Measurements from ENCODE around the gene BRME1. TPM values are rescaled to one million over a fixed set of nuclear protein-coding genes. Genes with fewer than 3 reads are reported as not detected.

Gene BRME1
- total RNA-seq, 2 donors from 2014 or later = 1.2 to 2.0 TPM

DNA sequence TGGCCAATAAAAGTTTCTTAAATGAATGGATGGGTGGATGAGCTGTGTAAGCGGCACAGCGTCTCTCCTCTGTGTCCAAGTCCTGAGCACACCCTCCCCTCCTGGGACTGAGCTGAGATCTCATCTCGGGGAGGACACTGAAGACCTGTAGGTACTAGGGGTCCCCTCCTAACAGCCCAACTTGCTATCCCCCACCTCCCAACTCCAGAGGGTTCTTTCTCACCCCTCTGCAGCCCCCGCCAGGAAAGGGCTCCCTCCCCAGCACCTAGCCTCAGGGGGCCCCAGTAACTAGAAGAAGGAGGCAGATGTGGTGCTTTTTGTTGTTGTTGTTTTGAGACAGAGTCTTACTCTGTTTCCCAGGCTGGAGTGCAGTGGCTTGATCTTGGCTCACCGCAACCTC lies 30.1 kb downstream of the BRME1 start:
- no peak for DNase-seq (ENCODE audit: low spot score)
- intact Hi-C loops (cut with DNase I) = no loop called here

DNA sequence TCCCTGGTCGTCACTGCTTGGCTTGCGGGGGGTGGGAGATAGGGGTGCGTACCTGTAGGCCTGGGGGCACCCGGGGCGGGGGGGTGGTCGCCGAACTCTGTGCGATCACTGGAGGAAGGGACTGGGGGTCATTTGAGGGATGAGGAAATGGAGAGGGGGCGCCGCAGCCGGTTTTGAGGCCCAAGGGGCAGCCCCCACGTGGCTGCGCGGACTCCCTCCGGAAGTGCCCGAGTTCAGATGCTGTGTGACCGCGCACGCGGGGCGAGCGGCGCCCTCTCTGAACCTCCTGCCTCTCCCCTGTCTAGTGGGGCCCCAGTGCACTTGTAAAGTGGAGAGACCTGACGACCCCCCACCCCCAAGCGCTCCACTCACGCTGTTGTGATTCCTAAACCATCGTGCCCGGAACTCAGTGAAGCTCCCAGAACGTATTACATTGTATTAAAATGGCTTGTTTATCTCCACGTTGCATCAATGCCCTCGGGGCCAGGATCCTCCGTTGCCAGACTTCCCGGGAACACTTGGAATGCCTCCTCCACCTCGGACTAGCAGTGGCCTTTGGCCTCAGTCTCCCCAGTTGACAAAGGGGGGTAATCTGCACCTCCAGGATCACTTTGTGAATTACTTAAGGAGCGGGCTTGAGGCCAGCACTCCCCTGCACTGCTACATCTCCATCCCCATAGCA lies 31.9 kb downstream of the BRME1 start:
- intact Hi-C loops (cut with DNase I) = no loop called here
- DNase-seq (ENCODE audit: low spot score) = no peak

DNA sequence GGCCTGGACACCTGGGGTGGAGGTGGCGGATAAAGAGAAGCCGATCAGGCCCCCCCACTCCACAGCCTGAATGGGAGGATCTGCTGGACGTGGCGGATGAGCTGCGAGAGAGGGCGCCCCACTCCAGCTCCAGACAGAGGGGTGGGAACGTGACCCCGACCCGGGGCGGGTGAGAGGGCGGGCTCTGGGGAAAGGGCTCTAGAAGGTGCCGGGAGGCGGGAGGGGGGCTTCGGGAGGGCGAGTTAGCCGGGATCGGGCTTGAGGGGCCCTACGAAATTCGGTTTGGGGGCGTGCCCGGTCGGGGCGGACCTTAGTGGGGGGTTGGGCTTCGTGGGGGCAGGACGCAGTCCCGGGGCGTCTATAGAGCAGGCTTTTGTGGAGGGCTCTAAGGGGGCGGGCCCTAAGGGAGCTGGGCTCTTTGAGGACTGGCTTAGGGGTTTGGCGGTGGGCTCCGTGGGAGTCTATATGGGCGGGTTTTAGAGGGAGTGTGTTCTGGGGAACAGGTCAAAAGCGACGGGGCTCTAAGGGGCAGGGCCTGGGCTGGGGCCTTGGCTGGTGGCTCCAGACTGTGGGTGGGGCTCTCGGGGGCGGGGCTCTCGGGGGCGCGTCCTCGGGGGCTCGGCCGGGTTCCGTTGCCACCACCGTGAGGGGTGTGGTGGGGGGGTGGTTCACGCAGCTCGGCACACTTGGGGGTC lies 33.1 kb downstream of the BRME1 start:
- intact Hi-C loops (cut with DNase I) = no loop called here
- no peak for DNase-seq (ENCODE audit: low spot score)

DNA sequence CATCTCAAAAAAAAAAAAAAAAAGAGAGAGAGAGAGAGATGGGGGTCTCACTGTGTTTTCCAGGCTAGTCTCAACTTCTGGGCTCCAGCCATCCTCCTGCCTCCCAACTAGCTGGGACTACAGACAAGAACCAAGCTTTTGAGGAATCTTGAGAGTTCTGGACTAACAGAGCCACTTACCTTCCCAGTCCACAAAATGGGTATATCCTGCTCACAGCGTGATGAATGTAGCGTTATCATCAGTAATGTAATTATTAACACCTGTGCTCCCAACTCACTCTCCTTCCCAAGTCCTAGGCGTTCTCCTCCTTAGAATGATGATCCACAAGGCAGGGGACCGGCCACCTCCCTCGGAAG lies 33.6 kb downstream of the BRME1 start:
- DNase-seq (ENCODE audit: low spot score) = no peak
- intact Hi-C loops (cut with DNase I) = no loop called here

DNA sequence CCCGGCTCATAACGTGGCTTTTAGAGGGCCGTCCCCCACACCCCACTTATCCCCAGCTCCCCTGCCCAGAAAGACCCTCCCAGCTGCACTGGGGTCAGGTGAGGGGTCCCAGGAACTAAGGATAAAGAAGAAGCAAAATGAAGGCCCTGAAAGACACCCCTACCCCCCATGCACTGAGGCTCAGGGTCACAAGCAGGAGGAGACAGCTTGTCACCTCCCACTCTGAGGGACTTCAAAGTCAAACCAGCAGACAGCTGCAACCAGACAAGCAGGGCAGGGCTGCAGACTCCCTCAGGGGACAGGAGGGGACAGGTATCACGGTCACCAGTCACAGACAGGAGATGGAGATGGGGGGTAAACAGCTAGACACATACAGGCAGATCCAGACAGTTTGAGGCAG lies 35.0 kb downstream of the BRME1 start:
- DNase-seq (ENCODE audit: low spot score) = no peak
- intact Hi-C loops (cut with DNase I) = no loop called here

DNA sequence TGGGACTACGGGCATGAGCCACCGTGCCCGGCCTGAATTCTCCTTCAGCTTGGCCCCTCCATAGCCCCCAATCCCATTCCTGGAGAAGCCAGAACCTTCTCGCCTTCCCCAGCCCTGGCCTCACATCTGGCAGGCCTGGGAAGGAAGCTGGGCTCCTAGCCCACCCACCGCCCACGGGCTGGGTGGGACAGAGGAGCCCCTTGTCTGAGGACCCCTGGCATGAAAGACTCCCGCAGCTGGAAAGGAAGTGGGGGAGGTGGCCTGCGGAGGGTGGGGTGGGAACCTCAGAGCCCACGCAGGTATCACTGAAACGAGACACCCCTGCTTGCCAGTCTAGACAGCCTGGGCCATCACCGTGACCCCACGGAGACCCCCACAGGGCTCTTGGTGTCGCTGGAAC lies 36.6 kb downstream of the BRME1 start:
- intact Hi-C loops (cut with DNase I) = no loop called here
- no peak for DNase-seq (ENCODE audit: low spot score)

DNA sequence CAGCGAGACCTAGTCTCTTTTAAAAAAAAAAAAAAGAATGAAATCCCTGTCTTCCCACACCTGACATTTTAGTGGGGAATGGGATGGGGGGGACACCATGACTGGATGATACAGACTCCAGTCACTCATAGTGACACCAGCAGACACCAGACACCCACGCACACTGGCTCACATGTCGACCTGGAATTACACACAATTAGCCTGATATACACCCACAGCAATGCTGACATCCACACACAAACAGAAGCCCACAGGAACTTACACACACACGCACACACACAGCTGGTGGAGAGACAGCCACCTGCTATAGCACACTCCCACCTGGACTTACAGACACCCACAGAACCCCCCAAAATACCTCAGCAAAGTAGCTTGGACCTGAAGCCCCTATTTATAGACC lies 37.3 kb downstream of the BRME1 start:
- no peak for DNase-seq (ENCODE audit: low spot score)
- intact Hi-C loops (cut with DNase I) = no loop called here

DNA sequence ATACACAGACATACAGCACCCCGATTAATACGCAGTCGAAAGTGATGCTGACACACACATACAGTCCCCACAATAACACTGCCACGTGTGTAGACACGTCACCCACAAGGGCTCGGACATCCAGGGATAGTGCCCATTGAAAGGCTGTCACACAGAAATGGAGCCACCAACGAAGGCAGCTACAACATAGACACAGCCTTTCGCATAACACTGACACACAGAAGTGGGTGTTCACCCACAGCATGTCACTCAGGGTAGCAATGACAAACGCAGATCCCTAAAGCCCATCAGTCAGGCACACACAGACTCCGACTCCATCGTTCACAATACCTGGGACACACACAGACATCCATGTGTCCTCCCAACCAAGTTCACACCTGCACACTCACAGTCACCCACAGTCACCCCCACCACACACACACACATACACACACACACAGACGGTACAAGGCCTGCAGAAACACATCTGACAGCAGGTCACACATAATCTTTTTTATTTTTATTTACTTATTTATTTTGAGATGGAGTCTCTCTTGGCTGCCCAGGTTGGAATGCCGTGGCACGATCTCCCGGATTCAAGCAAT lies 39.4 kb downstream of the BRME1 start:
- no peak for DNase-seq (ENCODE audit: low spot score)
- intact Hi-C loops (cut with DNase I) = no loop called here

DNA sequence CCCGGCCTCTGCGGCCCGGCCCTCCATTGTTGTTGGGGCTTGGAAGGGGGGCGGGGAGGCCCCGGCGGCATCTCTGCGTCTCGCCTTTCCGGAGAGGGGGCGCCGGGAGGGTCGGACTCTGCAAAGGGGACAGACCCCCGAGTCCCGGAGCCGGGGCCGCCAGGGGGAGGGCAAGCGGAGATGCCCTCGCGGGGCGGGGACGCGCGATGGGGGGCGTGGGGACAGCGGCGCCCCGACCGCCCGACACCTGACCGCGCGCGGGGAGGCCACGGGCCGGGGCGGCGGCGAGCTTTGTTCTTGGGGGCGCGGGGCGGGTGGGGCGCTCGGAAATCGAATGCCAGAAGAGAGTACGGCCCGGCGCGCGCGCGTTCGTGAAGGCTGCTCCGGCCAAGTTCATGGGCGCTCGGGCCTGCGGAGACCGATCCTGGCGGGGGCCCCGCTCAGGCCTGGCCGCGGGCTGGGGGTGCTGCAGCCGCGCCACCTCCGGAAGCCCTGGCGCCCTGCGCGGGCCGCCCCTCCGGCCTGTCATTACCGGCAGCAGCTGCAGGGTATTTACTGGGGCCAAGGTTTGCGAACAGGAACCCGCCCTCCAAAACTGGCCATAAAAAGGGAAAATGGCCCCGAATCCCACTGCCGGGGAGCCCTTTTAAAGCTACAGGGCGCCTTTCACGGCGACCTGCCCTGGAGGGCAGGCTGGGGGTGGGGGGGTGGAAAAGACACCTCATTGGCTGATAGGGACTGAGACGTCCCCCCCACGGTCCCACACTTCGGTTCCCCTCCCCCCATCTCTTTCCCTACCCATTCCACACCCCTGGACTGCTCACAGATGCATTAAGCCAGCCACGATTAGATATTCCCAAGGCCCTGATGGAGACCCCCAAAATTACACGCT lies 40.1 kb downstream of the BRME1 start:
- no peak for DNase-seq (ENCODE audit: low spot score)
- intact Hi-C loops (cut with DNase I) = no loop called here

DNA sequence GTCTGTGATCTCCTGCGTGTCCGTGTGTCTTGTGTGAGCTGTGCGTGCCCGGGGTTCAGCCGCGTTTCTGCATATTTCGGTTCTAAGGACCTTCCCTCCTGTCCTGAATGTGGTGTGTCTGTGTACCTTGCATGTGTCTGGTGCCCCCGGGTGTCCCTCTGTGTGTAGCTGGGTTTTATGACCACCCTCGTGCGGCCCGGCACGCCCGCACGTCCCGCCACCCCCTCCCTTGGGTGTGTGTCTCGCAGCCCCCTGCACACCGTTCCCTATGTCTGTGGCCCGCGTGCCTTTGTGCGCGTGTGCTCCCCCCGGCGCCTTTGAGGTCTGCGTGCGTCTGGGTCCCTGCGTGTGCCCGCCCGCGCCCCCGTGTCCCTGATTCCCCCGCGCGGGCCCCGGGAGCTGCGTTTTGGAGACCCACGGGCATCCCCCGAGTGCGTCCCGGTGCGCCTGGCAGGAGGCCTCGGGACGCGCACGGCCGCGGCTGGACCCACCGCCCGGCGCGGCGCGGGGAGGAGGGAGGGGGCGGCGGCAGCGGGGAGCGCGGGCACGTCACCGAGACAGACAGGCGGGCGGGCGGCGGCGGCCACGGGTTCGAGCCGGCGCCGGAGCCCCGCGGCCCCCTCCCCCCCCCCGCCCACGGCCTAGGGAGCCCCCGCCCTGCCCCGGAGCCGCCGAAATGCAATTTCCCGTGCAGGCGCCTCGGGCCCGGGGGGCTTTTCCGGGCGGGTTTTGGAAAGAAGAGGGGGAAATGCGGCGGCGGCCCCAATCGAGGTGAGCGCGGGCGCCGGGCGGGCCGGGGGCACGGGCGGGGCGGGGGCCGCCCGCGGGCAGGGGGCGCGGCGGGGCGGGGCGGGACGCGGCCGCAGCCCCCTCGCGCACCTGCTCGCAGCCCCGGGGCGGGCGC lies 41.0 kb downstream of the BRME1 start:
- DNase-seq (ENCODE audit: low spot score) = no peak
- intact Hi-C loops (cut with DNase I) = loop anchor here (5.0 kb wide), 2 partner anchors 83 to 268 kb away; no protein-coding TSS in a partner anchor

DNA sequence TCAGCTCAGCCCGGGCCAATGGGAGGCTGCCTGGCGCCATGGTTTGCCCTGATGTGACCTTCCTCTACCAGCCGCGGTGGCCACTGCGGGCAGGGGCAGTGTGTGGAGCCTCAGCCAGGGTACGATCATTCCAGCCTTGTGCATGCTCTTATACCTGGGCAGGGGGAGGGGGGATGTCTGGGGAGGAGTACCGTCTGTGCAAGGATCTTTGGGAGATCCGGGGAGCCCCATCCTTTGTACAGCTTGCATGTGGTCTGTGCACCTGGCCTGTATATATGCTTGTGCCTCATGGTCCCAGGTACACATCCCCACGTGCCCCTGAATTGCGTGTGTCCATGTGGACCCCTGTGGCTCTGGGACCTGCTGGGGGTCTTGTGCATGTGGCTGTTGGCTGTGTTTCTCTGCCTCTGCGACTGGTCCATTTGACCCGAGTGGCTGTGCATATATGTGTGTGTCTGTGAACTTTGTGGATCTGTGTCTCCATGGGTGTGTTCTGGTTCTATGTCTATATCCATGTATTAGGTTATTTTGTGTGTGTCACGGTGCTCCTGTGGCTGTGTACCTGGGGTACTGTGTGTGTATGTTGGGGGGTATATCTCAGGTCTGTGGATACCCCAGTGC lies 41.8 kb downstream of the BRME1 start:
- DNase-seq (ENCODE audit: low spot score) = no peak
- intact Hi-C loops (cut with DNase I) = loop anchor here (5.0 kb wide), 2 partner anchors 82 to 267 kb away; no protein-coding TSS in a partner anchor

DNA sequence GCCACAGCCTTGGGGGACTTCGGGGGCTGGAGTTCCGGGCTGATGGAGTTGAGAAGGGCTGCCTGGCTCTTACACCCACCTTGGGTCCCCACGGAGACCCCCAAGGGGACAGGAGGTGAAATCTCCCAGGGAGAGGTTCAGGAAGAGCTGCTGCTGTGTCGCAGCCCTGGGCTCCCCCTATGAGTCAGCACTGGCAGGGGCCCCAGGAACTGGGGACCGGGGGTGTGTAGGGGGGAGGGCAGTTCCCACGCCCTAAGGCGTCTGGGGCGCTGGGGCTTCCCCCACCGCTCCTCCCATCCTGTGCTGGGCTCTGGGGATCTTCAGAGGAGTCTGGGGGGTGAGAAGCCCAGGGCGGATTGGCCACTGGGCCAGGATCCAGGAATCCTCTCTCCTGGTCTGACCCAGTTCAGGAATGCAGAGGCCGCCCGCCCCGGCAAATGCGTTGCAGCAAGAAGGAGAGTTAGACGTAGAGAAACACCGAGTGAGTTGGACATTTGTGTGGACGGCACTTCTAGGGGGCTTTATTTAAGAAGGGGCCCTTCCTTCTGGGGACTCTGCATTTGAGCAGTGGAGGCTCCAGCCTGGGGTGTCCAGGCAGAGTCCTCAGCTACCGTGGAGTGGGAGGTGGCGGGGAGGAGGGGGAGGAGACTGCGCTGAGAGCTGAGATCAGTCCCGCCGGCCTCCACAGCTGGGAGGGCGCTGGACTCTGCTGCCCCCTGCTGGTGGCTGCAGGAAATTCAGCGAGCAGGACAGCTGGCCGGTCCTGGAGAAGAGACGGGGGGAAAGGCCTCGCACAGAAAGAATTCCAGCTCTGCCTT lies 44.0 kb downstream of the BRME1 start:
- intact Hi-C loops (cut with DNase I) = loop anchor here (5.0 kb wide), 2 partner anchors 80 to 265 kb away; no protein-coding TSS in a partner anchor

DNA sequence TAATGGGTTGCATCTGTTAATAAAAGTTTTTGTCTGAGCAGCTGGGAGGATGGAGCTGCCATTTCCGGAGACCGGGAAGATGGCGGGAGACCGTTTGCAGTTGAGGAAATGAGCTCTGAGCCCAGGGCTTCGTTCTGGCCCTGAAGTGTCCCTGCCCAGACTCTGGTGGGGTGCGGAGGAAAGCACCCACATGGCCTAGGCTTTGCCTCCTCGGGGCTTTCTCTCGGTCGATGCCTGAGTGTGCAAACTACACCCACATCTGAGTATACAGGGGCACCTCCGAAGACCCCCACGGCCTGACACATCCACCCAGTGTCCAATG lies 44.6 kb downstream of the BRME1 start:
- no peak for DNase-seq (ENCODE audit: low spot score)
- intact Hi-C loops (cut with DNase I) = loop anchor here (5.0 kb wide), 2 partner anchors 79 to 264 kb away; no protein-coding TSS in a partner anchor

More for the DNA sequence above, 44.0 kb downstream of the BRME1 start:
- peak; percentile 98 for DNase-seq (ENCODE audit: low spot score)

DNA sequence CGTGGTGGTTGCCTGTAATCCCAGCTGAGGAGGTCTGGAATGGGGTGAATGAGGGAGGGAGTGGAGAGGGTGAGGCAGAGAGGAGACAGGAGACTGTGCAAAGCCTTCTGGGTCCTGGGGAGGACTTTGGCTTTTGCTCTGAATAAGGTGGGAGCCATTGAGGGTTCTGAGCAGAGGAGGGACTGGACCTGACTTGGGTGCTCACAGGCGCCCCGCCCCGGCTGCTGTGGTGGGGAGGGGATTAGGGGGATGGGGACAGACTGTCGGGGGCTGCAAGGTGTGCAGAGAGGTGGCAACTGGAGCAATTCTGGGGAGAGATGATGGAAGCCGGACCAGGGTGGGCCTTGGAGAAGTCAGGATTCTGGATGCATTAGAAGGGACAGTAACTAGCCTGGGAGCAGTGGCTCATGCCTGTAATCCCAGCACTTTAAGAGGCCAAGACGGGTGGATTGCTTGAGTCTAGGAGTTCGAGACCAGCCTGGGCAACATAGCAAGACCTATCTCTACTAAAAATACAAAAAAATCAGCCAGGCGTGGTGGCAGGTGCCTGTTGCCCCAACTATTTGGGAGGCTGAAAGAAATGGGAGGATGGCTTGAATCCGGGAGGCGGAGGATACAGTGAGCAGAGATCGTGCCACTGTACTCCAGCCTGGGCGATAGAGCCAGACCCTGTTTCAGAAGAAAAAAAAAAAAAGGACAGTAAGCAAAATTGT lies 45.1 kb downstream of the BRME1 start:
- no peak for DNase-seq (ENCODE audit: low spot score)
- intact Hi-C loops (cut with DNase I) = loop anchor here (5.0 kb wide), 2 partner anchors 79 to 264 kb away; no protein-coding TSS in a partner anchor

DNA sequence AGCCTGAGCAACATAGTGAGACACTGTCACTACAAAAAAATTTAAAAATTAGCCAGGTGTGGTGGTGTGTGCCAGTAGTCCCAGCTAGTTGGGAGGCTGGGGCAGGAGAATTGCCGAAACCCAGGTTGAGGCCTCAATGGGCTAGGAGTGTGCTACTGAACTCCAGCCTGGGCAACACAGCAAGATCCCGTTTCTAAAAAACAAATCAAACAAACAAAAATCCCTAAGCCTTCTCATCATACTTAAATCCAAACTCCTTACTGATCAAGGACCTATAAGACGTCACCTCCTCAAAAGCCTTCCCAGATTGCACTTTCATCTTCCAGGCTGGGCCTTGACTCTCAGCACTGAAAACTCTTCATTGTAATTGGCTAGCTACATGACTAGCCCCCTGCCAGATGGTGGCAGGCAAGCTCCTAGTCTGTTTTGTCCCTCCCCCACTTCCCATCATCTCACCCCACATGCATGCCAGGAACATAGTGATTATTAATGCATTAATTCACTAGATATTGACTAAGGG lies 46.5 kb downstream of the BRME1 start:
- intact Hi-C loops (cut with DNase I) = no loop called here
- DNase-seq (ENCODE audit: low spot score) = no peak

DNA sequence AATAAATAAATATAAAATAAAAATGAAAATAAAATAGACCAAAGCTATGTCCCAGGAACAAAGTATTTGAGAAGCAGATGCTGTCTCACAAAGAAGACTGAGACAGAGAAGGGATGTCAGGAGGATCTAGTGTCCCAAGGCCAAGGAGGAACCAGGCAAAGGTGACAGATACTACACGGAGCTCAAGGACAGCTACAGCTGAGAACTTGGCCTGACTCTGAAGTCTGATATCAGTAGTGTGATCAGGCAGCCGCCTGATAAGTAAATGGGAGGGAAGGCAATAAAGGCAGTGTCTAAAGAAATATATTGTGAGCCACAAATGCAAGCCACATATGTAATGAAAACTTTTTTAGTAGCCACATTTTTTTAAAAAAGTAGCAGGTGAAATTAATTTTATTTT lies 49.4 kb downstream of the BRME1 start:
- intact Hi-C loops (cut with DNase I) = no loop called here
- no peak for DNase-seq (ENCODE audit: low spot score)
